Type B pancreatic cell (in vitro differentiated cells): ENCODE measurements around the gene KCNN3. TPM values are rescaled to one million over a fixed set of nuclear protein-coding genes. Genes with fewer than 3 reads are reported as not detected.

Experiments used
- DNase-seq: peaks from one replicate; pipeline ENCODE4 v3.0.0; 2021; ENCODE audit warnings: mixed read lengths; ENCODE audit not compliant: unreplicated experiment; ENCODE audit errors: extremely low spot score
- H3K27ac Mint-ChIP-seq: 2 replicates; pipeline ENCODE4 v1.8.0; 2021; ENCODE audit warnings: mild to moderate bottlenecking, mixed read lengths
- H3K27me3 Mint-ChIP-seq: 2 replicates; pipeline ENCODE4 v1.8.0; 2021; ENCODE audit warnings: mixed read lengths
- H3K36me3 Mint-ChIP-seq: 2 replicates; pipeline ENCODE4 v1.8.0; 2021; ENCODE audit warnings: mixed read lengths
- H3K4me1 Mint-ChIP-seq: one replicate; pipeline ENCODE4 v1.8.0; 2021; ENCODE audit warnings: mixed read lengths; ENCODE audit not compliant: unreplicated experiment
- H3K4me3 Mint-ChIP-seq: 2 replicates; pipeline ENCODE4 v1.8.0; 2021; ENCODE audit warnings: mild to moderate bottlenecking, mixed read lengths
- H3K9me3 Mint-ChIP-seq: 2 replicates; pipeline ENCODE4 v1.8.0; 2021; ENCODE audit warnings: mixed read lengths
- CTCF ChIP-seq: fragments of 200-600 bp; sonication (generic); conservative IDR thresholded peaks from 2 replicates; pipeline ENCODE4 v1.5.0; 2021; ENCODE audit warnings: antibody characterized with exemption, mild to moderate bottlenecking
- total RNA-seq: library from RNA; stranded (reverse); gene quantifications from 2 replicates; pipeline ENCODE4 v1.2.1, GENCODE V29; 2021; ENCODE audit warnings: low replicate concordance

The KCNN3 gene
- total RNA-seq, 1 donor from 2014 or later = 3.8 TPM

- Mint-ChIP-seq H3K27ac (no peak overlapping the region), H3K27me3 (peaks cover 5% of the 10 kb centered on the region), H3K4me3 (no peak overlapping the region), H3K36me3 (peaks cover 5% of the 10 kb centered on the region), H3K9me3 (peaks cover 6% of the 10 kb centered on the region), H3K4me1 (peaks cover 17% of the 10 kb centered on the region)
- TF ChIP-seq CTCF = no peak
- no peak for DNase-seq
Measured at GRCh38 chr1:154719586-154720327, 150.3 kb downstream of the KCNN3 start.

GRCh38 chr1:154718566-154718965 is 151.5 kb downstream of the KCNN3 start:
- H3K4me3 Mint-ChIP-seq = no peak overlapping the region
- H3K4me1 Mint-ChIP-seq = peaks cover 12% of the 10 kb centered on the region
- H3K27ac Mint-ChIP-seq = no peak overlapping the region
- H3K27me3 Mint-ChIP-seq = peaks cover 5% of the 10 kb centered on the region
- peaks cover 5% of the 10 kb centered on the region for H3K36me3 Mint-ChIP-seq
- H3K9me3 Mint-ChIP-seq = peaks cover 6% of the 10 kb centered on the region
- no peak for DNase-seq
- TF ChIP-seq CTCF = no peak

GRCh38 chr1:154717528-154717924 is 152.6 kb downstream of the KCNN3 start:
- TF ChIP-seq CTCF = no peak
- DNase-seq = no peak
- Mint-ChIP-seq H3K36me3 (peaks cover 5% of the 10 kb centered on the region), H3K4me3 (no peak overlapping the region), H3K4me1 (peaks cover 12% of the 10 kb centered on the region), H3K9me3 (peaks cover 6% of the 10 kb centered on the region), H3K27ac (no peak overlapping the region), H3K27me3 (peaks cover 5% of the 10 kb centered on the region)

- H3K27ac Mint-ChIP-seq = no peak overlapping the region
- peaks cover 5% of the 10 kb centered on the region for H3K36me3 Mint-ChIP-seq
- peaks cover 12% of the 10 kb centered on the region for H3K4me1 Mint-ChIP-seq
- peaks cover 8% of the 10 kb centered on the region for H3K27me3 Mint-ChIP-seq
- no peak for DNase-seq
- peaks cover 6% of the 10 kb centered on the region for H3K9me3 Mint-ChIP-seq
- TF ChIP-seq CTCF = no peak
- no peak overlapping the region for H3K4me3 Mint-ChIP-seq
Measured at GRCh38 chr1:154716614-154717527, 153.2 kb downstream of the KCNN3 start.

- peaks cover 6% of the 10 kb centered on the region for H3K9me3 Mint-ChIP-seq
- H3K27ac Mint-ChIP-seq = no peak overlapping the region
- peaks cover 8% of the 10 kb centered on the region for H3K27me3 Mint-ChIP-seq
- H3K4me1 Mint-ChIP-seq = peaks cover 12% of the 10 kb centered on the region
- no peak for DNase-seq
- TF ChIP-seq CTCF = no peak
- H3K36me3 Mint-ChIP-seq = peaks cover 5% of the 10 kb centered on the region
- no peak overlapping the region for H3K4me3 Mint-ChIP-seq
Measured at GRCh38 chr1:154716011-154716410, 154.1 kb downstream of the KCNN3 start.
